Keratinocyte (primary cell): ENCODE measurements around the gene ZHX3.

Source experiments
- CTCF ChIP-seq, 3 experiments: IDR thresholded peaks in 1 of 3; conservative IDR thresholded peaks in 1 of 3; optimal IDR thresholded peaks in 1 of 3; 2 replicates in 2 of 3; 3 replicates in 1 of 3; pipeline versions ENCODE3 to v1.5.1; 2011; ENCODE audit warnings: low read length in 3 of 3, mild to moderate bottlenecking in 3 of 3, moderate library complexity in 2 of 3, control low read depth in 1 of 3, inconsistent platforms in 1 of 3; ENCODE audit not compliant: insufficient read depth in 2 of 3; ENCODE audit errors: extremely low read depth in 1 of 3
- EZH2 ChIP-seq: IDR thresholded peaks from one replicate; pipeline ENCODE4 v1.6.1; 2012; ENCODE audit warnings: inconsistent platforms, mild to moderate bottlenecking, low read length, moderate library complexity

GRCh38 chr20:41154436-41155176, 162.9 kb downstream of the ZHX3 start:
- TF ChIP-seq CTCF (optimal IDR thresholded peaks at IDR 0.05 in 1 of 3, IDR thresholded peaks at IDR 0.05 in 1 of 3, conservative IDR thresholded peaks at IDR 0.05 in 1 of 3; ENCODE audit: extremely low read depth in 1 of 3, insufficient read depth in 2 of 3, low read length in 3 of 3) (no peak), EZH2 (no peak)
